Heart right ventricle (tissue), 16 donors: ENCODE data around the gene TICAM2. TPM values are rescaled to one million over a fixed set of nuclear protein-coding genes. Genes with fewer than 3 reads are reported as not detected.

Source experiments
- ATAC-seq, 8 donors: fragments of 200-7000 bp; cut with Tn5 transposase; one replicate each; pipeline ENCODE4 v1.9.1; 2020; ENCODE audit warnings: mild to moderate bottlenecking in 8 of 8, moderate library complexity in 8 of 8, moderate number of reproducible peaks in 1 of 8
- DNase-seq, 2 donors: peaks; one replicate each; pipeline ENCODE4 v3.0.0-alpha.2; 2020
- H3K27ac ChIP-seq, 10 donors: fragments of 200-600 bp; sonication (generic) in 2 of 10; one replicate each; pipeline versions ENCODE4 v1.5.0 to v1.8.0; 2020 to 2022; ENCODE audit warnings: mild to moderate bottlenecking in 3 of 10
- H3K27me3 ChIP-seq, 7 donors: fragments of 200-600 bp; one replicate each; pipeline ENCODE4 v1.8.0; 2021 to 2022; ENCODE audit warnings: mild to moderate bottlenecking in 2 of 7
- H3K36me3 ChIP-seq, 9 donors: fragments of 200-600 bp; sonication (generic) in 1 of 9; one replicate each; pipeline versions ENCODE4 v1.5.0 to v1.8.0; 2020 to 2022; ENCODE audit warnings: mild to moderate bottlenecking in 2 of 9
- H3K4me1 ChIP-seq, 9 donors: fragments of 200-600 bp; sonication (generic) in 1 of 9; one replicate each; pipeline versions ENCODE4 v1.5.0 to v1.8.0; 2020 to 2022; ENCODE audit warnings: mild to moderate bottlenecking in 4 of 9
- H3K4me3 ChIP-seq, 10 donors: fragments of 200-600 bp; sonication (generic) in 2 of 10; one replicate each; pipeline versions ENCODE4 v1.5.0 to v1.8.0; 2020 to 2022; ENCODE audit warnings: mild to moderate bottlenecking in 7 of 10, moderate library complexity in 2 of 10
- H3K9me3 ChIP-seq, 11 donors: fragments of 200-600 bp in 10 of 11; sonication (generic) in 2 of 11; one replicate each; pipeline versions ENCODE4 v1.5.0 to v1.8.0; 2013 to 2022; ENCODE audit warnings: mild to moderate bottlenecking in 2 of 11, control low read depth in 1 of 11, moderate library complexity in 1 of 11
- WGBS, 2 donors: extraction: QIAGEN DNeasy Blood & Tissue Kit; methylation state at CpG; one replicate each; pipeline ENCODE4 v1.1.7; 2013; ENCODE audit warnings: inconsistent platforms in 1 of 2; 5-methylcytosine and 5-hydroxymethylcytosine counted together
- intact Hi-C, 10 donors: fragments of 100-400 bp; cut with DNase I; formaldehyde crosslinking; loops; one replicate each; pipeline versions ENCODE4 v1.11.1 to v1.14.2; 2022
- polyA plus RNA-seq, 2 donors: library from polyadenylated mRNA; stranded (reverse); fragments of 200-250 nt; gene quantifications; one replicate each; pipeline ENCODE4 v1.2.3, GENCODE V29; 2013
- total RNA-seq, 10 donors: library from RNA; stranded (reverse); fragmentation: NEBNext Ultra II Directional in 3 of 10; extraction: Animal tissue kit (Norgen Biotek cat#: 25700) in 3 of 10; gene quantifications; one replicate each; pipeline versions ENCODE4 v1.2.1 to v1.2.4, GENCODE V29; 2021 to 2023
- TF ChIP-seq, protein P1 (sequence below), 9 donors: fragments of 200-600 bp; sonication (generic) in 2 of 9; IDR thresholded peaks; one replicate each; pipeline versions ENCODE4 v1.5.0 to v1.8.0; 2021 to 2022; ENCODE audit warnings: antibody characterized with exemption in 9 of 9, mild to moderate bottlenecking in 5 of 9, moderate library complexity in 1 of 9
- donor health status: Arrhythmogenic right ventricular cardiomyopathy.
- donor health status: ischemic (EF 13 %, LVEDD 7.1; RV severe dilation, severe dysfunction).
- donor health status: healthy with polysubstance abuse.
- donor health status: DM: no; HTN: yes; CAD: no.
- donor health status: DM: no; HTN: no; CAD: no.
- donor health status: ischemic (EF 25% LVEDD 6.9; RV normal size, moderate dysfunction).
- donor health status: ischemic (EF 25% LVEDD 5.7; RV mildly dilated, moderate dysfunction).
- donor health status: healthy.
- donor health status: DM: yes; HTN: yes; CAD: no.
- donor health status: Ischemic cardiomyopathy.
- donor health status: ischemic (EF 35%, LVEDD 5.7; RV mildly dilated, moderate dysfunction).
- donor health status: nonischemic (EF 11% LVEDD 7.7; RV severe dilation, severe dysfunction).
- donor health status: DM: yes; HTN: yes; CAD: no.
- donor health status: PGD.
- donor health status: ischemic (EF 29% LVEDD 5.4; RV normal size, mild dysfunction).
- donor health status: nonischemic (EF 23%, LVEDD 6.1; RV moderate dilation, normal function).

Gene TICAM2
- total and polyA plus RNA-seq, 12 donors = 1.2 to 4.4 (median 1.9) TPM

DNA sequence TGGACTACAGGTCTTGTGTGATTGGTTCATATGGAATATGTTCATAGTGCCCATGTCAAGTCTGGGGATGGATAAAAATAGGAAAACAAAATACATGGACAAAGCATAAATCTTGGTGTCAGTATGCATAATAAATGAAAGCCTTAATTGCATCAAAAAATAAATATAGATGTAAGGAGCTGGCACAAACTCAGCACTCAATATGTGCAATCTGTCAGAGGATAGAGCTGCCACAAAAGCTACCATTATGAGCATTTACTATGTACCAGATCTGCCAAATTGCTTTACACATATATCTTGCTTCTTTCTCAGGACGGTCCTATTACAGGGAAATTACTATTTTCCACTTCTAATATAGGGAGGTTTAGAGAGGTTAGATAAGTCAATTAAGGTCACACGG lies 41.8 kb upstream of the TICAM2 start:
- H3K9me3 ChIP-seq = no peaks in the 10 kb centered on the region
- no peak overlapping the region for H3K4me3 ChIP-seq
- DNase-seq = no peak
- 84 to 86% methylated on average over 2 of the region's 2 CpGs for WGBS, 2 donors
- peaks cover 0 to 16% (median 6%) of the 10 kb centered on the region in 7 donors for H3K27me3 ChIP-seq
- intact Hi-C loops = no loop called here
- no peaks in the 10 kb centered on the region for H3K36me3 ChIP-seq
- no peak overlapping the region for H3K27ac ChIP-seq
- ATAC-seq = no peak
- no peaks in the 10 kb centered on the region for H3K4me1 ChIP-seq
- TF ChIP-seq, protein P1, sequence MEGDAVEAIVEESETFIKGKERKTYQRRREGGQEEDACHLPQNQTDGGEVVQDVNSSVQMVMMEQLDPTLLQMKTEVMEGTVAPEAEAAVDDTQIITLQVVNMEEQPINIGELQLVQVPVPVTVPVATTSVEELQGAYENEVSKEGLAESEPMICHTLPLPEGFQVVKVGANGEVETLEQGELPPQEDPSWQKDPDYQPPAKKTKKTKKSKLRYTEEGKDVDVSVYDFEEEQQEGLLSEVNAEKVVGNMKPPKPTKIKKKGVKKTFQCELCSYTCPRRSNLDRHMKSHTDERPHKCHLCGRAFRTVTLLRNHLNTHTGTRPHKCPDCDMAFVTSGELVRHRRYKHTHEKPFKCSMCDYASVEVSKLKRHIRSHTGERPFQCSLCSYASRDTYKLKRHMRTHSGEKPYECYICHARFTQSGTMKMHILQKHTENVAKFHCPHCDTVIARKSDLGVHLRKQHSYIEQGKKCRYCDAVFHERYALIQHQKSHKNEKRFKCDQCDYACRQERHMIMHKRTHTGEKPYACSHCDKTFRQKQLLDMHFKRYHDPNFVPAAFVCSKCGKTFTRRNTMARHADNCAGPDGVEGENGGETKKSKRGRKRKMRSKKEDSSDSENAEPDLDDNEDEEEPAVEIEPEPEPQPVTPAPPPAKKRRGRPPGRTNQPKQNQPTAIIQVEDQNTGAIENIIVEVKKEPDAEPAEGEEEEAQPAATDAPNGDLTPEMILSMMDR (IDR thresholded peaks at IDR 0.05) = no peak

DNA sequence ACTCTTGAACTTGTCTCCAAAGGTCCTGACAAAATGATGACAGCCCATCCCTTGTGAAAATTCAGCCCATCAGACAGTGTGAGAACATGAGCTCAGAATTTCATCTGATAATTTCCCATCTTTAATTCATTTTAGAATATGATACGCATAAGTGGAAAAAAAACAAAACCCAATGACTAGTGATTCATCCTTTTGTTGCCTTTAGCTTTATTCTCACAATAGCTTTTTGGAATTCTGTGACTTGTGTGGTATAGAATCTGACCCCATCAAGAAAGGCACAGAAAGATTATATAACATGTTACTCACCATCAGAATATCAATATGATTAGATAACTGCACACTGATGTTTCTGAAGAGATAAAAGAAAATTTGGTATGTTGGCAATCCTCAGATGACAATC lies 39.7 kb upstream of the TICAM2 start:
- DNase-seq (no peak), ATAC-seq (no peak)
- intact Hi-C loops = no loop called here
- Histone ChIP-seq H3K4me1 (no peaks in the 10 kb centered on the region), H3K27me3 (peaks cover 0 to 16% (median 6%) of the 10 kb centered on the region in 7 donors), H3K4me3 (no peak overlapping the region), H3K9me3 (no peaks in the 10 kb centered on the region), H3K27ac (no peak overlapping the region), H3K36me3 (no peaks in the 10 kb centered on the region)
- WGBS, 2 donors = 78 to 80% methylated on average over 1 of the region's 1 CpG
- TF ChIP-seq, protein P1 (IDR thresholded peaks at IDR 0.05) = no peak

DNA sequence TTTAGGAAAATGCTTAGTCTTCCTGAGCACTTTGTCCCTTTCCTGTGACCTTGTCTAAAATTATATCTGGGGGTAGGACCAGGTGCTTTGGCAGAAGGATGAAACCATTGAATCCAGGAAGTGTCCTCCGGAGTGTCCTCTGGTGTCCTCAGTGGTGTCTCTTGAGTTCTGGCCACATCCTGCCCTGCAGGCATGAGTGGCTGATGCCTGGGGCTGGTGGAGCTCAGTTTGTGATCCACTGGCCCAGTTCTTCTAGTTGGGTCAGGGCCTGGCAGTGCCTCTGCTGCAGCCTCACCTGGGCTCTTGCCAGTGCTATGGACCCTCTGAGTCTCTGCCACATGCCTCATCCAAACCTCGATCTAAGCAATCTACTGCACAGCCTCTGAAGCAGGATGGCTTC lies 38.0 kb upstream of the TICAM2 start:
- TF ChIP-seq, protein P1 (IDR thresholded peaks at IDR 0.05) = no peak
- no peak for ATAC-seq
- DNase-seq = no peak
- Histone ChIP-seq H3K27ac (no peak overlapping the region), H3K27me3 (peaks cover 0 to 14% (median 6%) of the 10 kb centered on the region in 7 donors), H3K4me1 (no peaks in the 10 kb centered on the region), H3K36me3 (no peaks in the 10 kb centered on the region), H3K4me3 (no peak overlapping the region), H3K9me3 (no peaks in the 10 kb centered on the region)
- intact Hi-C loops = no loop called here
- WGBS, 2 donors = 79 to 80% methylated on average over 2 of the region's 2 CpGs

DNA sequence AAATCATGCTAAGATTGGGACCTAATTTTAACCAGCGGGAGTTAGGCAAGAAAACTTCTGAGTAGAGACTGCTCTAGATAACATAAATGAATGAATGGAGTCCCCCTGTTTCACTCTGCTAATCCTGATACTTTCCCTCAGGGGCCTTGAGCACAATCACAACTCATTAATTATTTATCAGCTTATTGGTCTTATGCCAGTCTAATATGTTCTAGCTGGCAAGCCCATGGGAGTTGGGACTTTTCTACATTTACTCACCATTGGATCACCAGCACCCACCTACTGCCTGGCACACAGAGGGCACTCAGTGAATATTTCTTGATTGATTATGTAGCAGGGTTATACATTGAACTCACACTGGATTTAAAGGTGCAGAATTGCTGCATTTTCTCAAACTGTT lies 37.1 kb upstream of the TICAM2 start:
- Histone ChIP-seq H3K4me1 (peaks cover 0 to 2% (median under 1%) of the 10 kb centered on the region in 9 donors), H3K27me3 (peaks cover 0 to 12% (median 6%) of the 10 kb centered on the region in 7 donors), H3K9me3 (no peaks in the 10 kb centered on the region), H3K27ac (no peak overlapping the region), H3K4me3 (no peak overlapping the region), H3K36me3 (no peaks in the 10 kb centered on the region)
- ATAC-seq = no peak
- intact Hi-C loops = no loop called here
- TF ChIP-seq, protein P1 (IDR thresholded peaks at IDR 0.05) = no peak
- no peak for DNase-seq
- WGBS, 2 donors = 86 to 90% methylated on average over 1 of the region's 1 CpG
